Stimulated activated CD4-positive, alpha-beta T cell treated with anti-CD3 and anti-CD28 coated beads, Interleukin-15, amount 100 ng/mL, for 24 hours (primary cell): ENCODE results near the gene KIAA1217.
"Not testable (repeated sequence)": the region's sequence is repeated elsewhere in the genome, so short reads cannot be mapped to it uniquely, and the experiment has no call there.

Source experiments
- DNase-seq: peaks from one replicate; pipeline ENCODE4 v3.0.0-alpha.2; 2020

Gene KIAA1217

GRCh38 chr10:24445958-24446357 is 237.0 kb downstream of the KIAA1217 start:
- not testable (repeated sequence) for DNase-seq

- DNase-seq = no peak
Measured at GRCh38 chr10:24446739-24447138, 237.8 kb downstream of the KIAA1217 start.

GRCh38 chr10:24448351-24448999 is 239.5 kb downstream of the KIAA1217 start:
- no peak for DNase-seq

- no peak for DNase-seq
Measured at GRCh38 chr10:24449321-24449740, 240.4 kb downstream of the KIAA1217 start.

GRCh38 chr10:24449769-24450310 is 240.9 kb downstream of the KIAA1217 start:
- DNase-seq = no peak

- no peak for DNase-seq
Measured at GRCh38 chr10:24451325-24451820, 242.4 kb downstream of the KIAA1217 start.

- no peak for DNase-seq
Measured at GRCh38 chr10:24452030-24452429, 243.1 kb downstream of the KIAA1217 start.

GRCh38 chr10:24453404-24453830 is 244.5 kb downstream of the KIAA1217 start:
- DNase-seq = no peak

- no peak for DNase-seq
Measured at GRCh38 chr10:24453973-24454372, 245.0 kb downstream of the KIAA1217 start.

GRCh38 chr10:24455447-24455846 is 246.5 kb downstream of the KIAA1217 start:
- no peak for DNase-seq

- no peak for DNase-seq
Measured at GRCh38 chr10:24456322-24456721, 247.4 kb downstream of the KIAA1217 start.

GRCh38 chr10:24457661-24458318 is 248.9 kb downstream of the KIAA1217 start:
- no peak for DNase-seq

- no peak for DNase-seq
Measured at GRCh38 chr10:24459836-24460235, 250.9 kb downstream of the KIAA1217 start.

- DNase-seq = no peak
Measured at GRCh38 chr10:24462291-24462813, 253.4 kb downstream of the KIAA1217 start.

GRCh38 chr10:24462889-24463552 is 254.1 kb downstream of the KIAA1217 start:
- DNase-seq = no peak

- peak; percentile 27 for DNase-seq
Measured at GRCh38 chr10:24463611-24464426, 254.9 kb downstream of the KIAA1217 start.

- DNase-seq = no peak
Measured at GRCh38 chr10:24465124-24465874, 256.4 kb downstream of the KIAA1217 start.

GRCh38 chr10:24465891-24466818 is 257.2 kb downstream of the KIAA1217 start:
- DNase-seq = peak; percentile 70

- no peak for DNase-seq
Measured at GRCh38 chr10:24467136-24467535, 258.2 kb downstream of the KIAA1217 start.

- no peak for DNase-seq
Measured at GRCh38 chr10:24467605-24468004, 258.7 kb downstream of the KIAA1217 start.
